Thyroid gland (tissue), 4 donors: Measurements from ENCODE around the gene SENP2.

Experiments
- POLR2A ChIP-seq, 2 donors: fragments of 450-650 bp; IDR thresholded peaks; one replicate each; pipeline ENCODE4 v1.6.1; 2017; ENCODE audit warnings: antibody characterized with exemption in 2 of 2, mild to moderate bottlenecking in 2 of 2, moderate library complexity in 1 of 2
- TF ChIP-seq, protein P1 (sequence below), 6 experiments: fragments of 200-600 bp in 3 of 6; fragments of 450-650 bp in 3 of 6; sonication (generic) in 3 of 6; IDR thresholded peaks; one replicate each; pipeline ENCODE4 v1.5.1; 2016 to 2019; ENCODE audit warnings: antibody characterized with exemption in 6 of 6, mild to moderate bottlenecking in 2 of 6, inconsistent platforms in 1 of 6, moderate library complexity in 1 of 6

DNA sequence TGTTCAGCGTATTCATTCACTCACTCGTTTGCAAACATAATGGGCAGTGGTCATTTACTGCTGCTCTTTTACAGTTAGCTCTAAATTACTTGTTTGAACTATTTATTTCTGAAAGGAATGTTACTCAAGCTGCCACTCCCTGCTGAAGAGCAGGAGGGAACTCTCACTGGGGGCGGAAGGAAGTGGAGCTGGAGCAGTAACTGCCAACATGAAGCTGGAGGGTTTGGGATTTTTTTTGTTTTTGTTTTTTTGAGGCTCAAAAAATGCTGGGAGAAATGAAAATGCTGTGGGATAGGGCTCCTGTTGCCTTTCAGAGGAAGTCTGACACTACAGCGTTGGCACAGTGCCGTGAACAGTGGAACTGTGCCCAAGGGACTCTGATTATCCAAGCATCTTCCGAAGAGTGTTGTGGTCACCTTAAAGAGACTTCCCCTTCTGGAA lies 44.1 kb downstream of the SENP2 start:
- TF ChIP-seq, protein P1, sequence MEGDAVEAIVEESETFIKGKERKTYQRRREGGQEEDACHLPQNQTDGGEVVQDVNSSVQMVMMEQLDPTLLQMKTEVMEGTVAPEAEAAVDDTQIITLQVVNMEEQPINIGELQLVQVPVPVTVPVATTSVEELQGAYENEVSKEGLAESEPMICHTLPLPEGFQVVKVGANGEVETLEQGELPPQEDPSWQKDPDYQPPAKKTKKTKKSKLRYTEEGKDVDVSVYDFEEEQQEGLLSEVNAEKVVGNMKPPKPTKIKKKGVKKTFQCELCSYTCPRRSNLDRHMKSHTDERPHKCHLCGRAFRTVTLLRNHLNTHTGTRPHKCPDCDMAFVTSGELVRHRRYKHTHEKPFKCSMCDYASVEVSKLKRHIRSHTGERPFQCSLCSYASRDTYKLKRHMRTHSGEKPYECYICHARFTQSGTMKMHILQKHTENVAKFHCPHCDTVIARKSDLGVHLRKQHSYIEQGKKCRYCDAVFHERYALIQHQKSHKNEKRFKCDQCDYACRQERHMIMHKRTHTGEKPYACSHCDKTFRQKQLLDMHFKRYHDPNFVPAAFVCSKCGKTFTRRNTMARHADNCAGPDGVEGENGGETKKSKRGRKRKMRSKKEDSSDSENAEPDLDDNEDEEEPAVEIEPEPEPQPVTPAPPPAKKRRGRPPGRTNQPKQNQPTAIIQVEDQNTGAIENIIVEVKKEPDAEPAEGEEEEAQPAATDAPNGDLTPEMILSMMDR (IDR thresholded peaks at IDR 0.05): no peak
- TF ChIP-seq POLR2A (IDR thresholded peaks at IDR 0.05): no peak
